Erythroblast (primary cell): ENCODE measurements around the gene TDRD1.

Experiments used
- GATA1 ChIP-seq: IDR thresholded peaks from 2 replicates; pipeline ENCODE4 v1.6.1; 2011; ENCODE audit warnings: low read depth, mild to moderate bottlenecking, control low read depth, low read length, moderate library complexity
- POLR2A ChIP-seq: IDR thresholded peaks from 2 replicates; pipeline ENCODE4 v1.6.1; 2011; ENCODE audit warnings: mild to moderate bottlenecking, low read length

DNA sequence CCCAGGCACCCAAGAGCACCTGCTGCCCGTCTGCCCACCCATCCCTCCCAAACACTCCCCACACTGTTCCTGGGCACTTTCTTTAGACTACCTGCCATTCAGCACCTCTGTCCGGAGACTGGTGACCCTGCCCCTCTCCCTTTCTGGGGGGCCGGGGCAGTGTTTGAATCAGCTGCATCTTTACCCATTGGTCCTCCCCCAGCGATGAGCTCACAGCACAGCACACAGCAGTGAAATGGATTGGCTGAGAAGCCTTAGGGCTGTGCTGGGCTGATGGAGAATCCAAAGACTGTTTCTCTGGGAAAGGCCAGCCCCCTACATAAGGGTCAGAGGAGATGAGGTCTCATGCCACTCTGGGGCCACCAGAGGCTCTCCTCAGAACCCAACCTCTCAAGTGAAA is 100.1 kb downstream of the TDRD1 start:
- TF ChIP-seq POLR2A (no peak), GATA1 (no peak)
